Measurements from ENCODE around the gene BAAT.

Gene BAAT

DNA sequence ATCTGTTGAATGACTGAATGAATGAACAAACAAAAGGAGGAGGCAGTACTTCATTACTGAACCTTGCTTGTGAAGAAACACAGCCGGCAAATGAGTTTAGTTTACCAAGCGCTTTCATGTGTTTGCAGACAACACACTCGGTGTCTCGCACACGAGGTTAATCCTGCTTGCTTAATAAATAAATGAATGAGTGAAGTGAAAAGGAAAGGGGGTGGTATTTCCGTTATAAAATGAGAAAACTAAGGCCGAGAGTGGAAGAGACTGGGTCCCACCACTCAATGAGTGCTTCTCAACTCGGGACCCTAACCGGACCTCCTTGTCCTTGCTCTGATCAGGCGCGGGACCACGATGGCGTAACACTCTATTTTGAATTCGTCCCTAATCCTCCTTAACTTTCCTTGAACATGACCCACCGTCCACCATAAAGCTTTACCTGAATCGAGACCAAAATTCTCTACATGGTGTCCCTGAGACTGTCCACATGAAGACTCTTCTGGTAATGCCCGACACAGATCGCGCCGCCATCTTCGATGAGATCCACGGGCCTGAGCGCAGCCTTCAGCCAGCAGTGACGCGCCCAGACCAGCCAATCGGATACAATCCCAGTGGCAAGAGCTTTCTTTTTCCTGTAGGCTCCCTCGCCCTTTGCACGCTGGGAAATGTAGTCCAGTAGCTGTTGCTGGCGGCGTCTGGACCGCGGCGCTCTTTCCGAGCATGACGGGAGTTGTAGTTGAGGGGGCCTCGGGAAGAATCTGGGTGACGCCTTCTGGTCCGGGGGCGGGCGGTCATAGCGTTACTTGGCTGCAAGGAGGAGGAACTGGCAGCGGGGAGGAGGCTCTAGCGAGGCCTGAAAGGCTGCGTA, 13.5 kb upstream of the BAAT start, which contains the start of the genes MRPL50 and ZNF189:
MRPL50 (minus strand) TSS at position 551 of the 862 bp plus-strand sequence; CDS start at position 525, 26 bp downstream.
ZNF189 (plus strand) TSS at position 784 of the 862 bp plus-strand sequence. CDS start 306 bp downstream, outside the sequence.
- peak; percentile 98 for DNase-seq (ENCODE audit: low read depth)

DNA sequence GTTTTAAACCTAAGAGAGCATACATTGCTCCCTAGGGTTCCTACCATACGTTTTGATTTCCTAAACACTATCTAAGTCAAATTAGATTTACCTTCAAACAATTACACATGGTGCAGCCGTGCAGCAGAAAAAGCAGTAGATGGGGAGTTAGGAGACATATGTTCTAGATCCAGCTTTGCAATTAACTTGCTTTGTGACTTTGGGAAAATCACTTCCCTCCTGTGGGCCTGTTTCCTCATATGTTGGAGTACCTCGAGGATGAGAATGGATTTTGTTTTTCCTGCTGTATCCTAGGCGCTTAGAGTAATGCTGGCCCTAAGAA, 12.9 kb upstream of the BAAT start:
- no peak for DNase-seq (ENCODE audit: low read depth)

DNA sequence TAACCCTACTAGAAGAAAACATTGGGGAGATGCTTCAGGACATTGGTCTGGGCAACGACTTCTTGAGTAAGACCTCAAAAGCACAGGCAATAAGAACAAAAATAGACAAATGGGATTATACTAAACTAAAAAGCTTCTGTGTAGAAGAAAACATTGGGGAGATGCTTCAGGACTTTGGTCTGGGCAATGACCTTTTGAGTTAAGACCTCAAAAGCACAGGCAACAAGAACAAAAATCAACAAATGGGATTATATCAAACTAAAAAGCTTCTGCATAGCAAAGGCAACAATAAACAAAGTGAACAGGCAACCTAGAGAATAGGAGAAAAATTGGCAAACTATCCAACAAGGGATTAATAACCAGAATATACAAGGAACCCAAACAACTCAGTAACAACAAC, 9.9 kb upstream of the BAAT start:
- no peak for DNase-seq (ENCODE audit: low read depth)

GRCh38 chr9:101393135-101393534, 8.3 kb upstream of the BAAT start:
- no peak for DNase-seq (ENCODE audit: low read depth)

DNA sequence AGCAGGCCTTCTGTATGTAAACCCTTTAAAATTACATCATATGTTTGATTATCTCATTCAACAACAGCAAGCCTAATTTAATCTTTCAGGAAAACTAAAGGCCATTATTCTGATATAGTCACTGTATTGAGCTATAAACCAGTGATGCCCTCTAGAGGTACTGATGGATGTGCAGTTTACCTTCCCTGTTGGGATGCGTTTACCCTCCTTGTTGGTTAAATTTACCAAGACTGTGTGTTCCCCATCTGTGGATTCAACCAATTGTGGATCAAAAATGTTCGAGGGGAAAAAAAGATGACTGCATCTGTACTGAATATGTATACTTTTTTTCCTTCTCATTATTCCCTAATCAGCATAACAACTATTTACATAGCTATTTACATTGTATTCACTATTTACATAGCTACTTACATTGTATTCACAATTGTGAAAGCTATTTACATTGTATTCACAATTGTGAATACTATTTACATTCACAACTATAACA, 3.7 kb upstream of the BAAT start:
- DNase-seq (ENCODE audit: low read depth): no peak

DNA sequence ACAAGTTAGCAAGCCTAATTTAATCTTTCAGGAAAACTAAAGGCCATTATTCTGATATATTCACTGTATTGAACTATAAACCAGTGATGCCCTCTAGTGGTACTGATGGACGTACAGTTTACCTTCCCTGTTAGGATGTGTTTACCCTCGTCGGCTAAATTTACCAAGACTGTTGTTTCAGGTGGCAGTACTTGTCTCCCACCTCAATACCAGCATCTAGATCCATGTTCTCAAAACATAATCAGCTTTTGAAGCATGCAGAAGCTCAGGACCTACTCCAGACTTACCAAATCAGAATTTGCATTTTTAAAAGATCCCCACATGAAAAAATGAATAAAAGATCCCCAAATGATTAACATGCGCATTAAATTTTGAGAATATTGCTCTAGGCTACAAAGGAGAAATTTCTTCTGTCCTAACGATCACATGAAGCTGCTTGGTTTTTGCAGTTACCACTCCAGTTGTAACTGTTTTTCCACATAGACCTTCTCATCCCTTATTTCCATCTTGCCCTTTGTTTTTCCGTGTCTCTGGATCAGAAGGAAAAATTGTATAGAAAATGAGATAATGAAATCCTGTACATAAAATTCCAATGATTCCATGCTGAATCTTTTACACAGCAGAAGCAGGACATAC, 3.2 kb upstream of the BAAT start:
- DNase-seq (ENCODE audit: low read depth): peak; percentile 18

- no peak for DNase-seq (ENCODE audit: low read depth)
Observed at GRCh38 chr9:101383361-101383760, 1.4 kb downstream of the BAAT start.

DNA sequence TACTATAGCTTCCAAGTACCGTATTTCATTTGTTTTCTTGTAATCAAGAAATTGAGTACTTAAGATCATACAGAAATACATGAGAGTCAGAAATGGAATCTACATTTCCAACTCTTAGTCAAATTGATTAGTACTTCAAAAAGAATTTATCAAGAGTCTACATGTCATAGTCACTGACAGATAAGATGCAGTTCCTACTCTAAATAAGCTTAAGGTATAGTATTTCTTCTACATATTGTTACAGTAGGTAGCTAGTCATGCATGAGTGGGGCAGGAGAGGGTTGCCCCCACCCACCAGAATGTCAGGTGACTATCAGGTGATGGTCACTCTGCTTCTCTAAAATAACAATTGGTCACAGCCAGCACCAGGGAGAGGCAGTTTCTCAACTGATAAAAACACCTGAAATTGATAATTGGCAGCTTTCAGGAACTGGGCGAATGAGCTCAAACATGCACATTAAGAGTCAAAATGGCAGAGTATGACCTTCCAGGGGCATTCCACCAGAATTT, 2.9 kb downstream of the BAAT start:
- DNase-seq (ENCODE audit: low read depth): no peak

DNA sequence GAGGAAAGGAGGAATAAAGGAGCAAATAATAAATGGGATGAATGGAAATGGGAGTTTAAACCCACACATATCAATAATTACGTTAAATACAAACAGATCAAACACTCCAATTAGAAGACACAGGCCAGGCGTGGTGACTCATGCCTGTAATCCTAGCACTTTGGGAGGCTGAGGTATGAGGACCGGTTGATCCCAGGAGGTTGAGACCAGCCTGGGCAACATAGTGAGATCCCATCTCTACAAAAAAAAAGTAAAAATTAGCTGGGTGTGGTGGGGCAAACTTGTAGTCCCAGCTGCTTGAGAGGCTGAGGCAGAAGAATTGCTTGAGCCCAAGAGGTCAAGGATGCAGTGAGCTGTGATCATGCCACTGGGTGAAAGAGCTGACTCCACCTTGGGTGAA, 3.7 kb downstream of the BAAT start:
- no peak for DNase-seq (ENCODE audit: low read depth)

DNA sequence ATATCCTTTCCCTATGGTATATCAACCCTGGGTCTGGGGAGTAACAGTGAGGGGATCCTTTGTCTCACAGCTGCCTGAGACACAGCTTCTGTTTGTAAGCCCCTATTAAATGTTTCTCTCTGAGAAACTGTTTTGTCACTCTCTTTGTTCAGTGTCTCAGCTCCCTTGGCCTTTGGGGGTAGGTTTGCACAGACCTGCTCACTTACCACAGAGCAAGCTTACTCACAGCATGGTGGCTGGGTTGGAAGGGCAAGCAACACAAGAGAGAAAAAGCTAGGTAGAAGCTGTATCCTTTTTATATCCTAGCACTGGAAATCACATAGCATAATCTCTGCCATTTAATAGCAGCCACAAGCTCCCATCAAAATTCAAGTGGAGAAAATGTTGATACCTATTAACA, 4.5 kb downstream of the BAAT start:
- DNase-seq (ENCODE audit: low read depth): no peak

DNA sequence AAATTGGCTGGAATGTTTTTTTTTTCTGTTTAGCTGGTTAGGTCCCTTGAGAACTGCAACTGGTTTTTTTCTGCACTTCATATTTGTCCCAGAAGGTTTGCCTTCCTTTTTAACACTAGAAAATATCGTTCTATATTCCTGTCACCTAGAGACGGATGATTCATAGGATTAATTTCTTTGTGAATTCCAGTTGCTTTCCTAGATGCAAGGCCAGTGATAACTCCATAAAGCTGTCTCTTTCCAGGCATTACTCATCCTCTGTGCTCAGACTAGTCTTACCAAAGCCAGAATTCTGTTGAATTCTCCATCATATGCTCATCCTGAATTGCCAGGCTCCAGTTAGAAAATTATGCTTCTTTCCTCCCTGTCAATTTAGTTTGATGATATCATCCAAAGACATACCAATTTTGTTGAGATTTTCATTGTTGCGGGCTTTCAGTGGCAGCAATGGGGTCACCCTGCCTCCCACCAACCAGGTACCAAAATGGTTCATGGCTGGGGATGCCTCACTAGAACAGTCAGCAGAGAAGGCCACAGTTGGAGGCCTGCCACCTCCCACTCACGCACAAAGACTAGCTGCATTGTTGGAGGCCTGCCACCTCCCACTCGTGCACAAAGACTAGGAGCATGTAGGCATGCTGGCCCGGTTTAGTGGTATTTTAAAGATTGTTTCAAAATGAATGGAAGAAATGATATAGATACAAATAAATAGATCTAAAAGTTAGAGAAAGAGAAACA, 8.5 kb downstream of the BAAT start:
- DNase-seq (ENCODE audit: low read depth): peak; percentile 90

GRCh38 chr9:101375546-101375945, 9.3 kb downstream of the BAAT start:
- no peak for DNase-seq (ENCODE audit: low read depth)

- DNase-seq (ENCODE audit: low read depth): no peak
Observed at GRCh38 chr9:101372327-101373118, 12.3 kb downstream of the BAAT start.

DNA sequence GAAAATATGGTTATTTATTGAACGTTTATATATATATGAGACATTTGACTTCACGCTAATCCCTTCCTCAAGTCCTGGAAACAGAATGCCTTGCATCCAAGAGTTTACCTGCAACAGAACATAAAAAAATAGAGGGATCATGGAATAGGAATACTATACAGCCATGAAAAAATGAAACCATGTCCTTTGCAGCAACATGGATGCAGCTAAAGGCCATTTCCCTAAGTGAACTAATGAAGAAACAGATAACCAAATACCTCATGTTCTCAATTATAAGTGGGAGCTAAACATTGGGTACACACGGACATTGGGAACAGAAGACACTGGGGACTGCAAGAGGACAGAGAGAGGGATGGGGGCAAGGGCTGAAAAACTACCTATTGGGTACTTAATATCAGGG, 13.0 kb downstream of the BAAT start:
- no peak for DNase-seq (ENCODE audit: low read depth)

- DNase-seq (ENCODE audit: low read depth): no peak
Observed at GRCh38 chr9:101369884-101370531, 14.8 kb downstream of the BAAT start.

- no peak for DNase-seq (ENCODE audit: low read depth)
Observed at GRCh38 chr9:101369286-101369685, 15.5 kb downstream of the BAAT start.

DNA sequence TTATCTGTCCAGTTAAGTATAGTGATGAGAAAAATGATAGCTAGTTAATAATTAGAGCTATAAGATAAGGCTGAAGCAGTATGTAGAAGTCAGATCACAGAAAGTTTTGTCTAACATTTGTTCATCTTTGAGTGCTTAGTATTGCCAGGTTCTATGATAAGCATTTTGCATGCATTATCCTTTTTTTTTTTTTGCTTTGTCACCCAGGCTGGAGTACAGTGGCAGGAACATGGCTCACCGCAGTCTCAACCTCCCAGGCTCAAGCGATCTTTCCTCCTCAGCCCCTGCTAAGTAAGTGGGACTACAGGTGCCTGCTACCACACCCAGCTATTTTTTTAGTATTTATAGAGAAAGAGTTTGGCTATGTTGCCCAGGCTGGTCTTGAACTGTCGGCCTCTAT, 17.5 kb downstream of the BAAT start:
- DNase-seq (ENCODE audit: low read depth): no peak

DNA sequence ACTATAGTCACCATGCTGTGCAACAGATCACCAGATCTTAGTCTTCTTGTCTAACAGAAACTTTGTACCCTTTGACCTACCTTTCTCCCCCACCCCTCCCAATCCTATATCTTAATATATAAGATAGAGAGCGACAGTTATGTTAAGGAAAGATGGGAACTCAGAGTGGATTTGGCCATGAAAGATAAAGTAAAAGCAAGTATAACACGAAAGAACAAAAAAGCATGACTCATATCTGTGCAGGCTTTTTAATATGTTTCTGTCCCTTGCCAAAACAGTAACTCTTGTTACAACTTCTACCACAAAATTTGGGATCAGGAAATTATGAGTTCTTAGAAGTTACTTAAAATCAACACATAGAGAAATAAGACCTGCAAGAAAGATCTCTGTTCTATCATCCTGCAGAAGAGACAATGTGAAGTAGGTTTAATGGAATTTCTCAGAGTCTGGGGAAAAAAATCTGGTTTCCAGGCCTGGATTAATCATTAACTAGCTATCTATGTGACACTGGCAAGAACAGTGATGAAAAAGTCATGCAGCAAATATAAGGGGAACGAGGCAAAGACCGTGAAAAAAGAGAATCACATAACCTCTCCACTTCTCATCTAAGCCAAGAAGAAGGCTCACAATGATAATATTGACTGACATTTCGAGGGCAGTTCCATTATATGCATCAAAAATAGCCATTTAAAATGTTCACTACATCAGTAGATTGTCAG, 18.6 kb downstream of the BAAT start:
- peak; percentile 26 for DNase-seq (ENCODE audit: low read depth)

GRCh38 chr9:101365181-101365580, 19.6 kb downstream of the BAAT start:
- peak; percentile 25 for DNase-seq (ENCODE audit: low read depth)

DNA sequence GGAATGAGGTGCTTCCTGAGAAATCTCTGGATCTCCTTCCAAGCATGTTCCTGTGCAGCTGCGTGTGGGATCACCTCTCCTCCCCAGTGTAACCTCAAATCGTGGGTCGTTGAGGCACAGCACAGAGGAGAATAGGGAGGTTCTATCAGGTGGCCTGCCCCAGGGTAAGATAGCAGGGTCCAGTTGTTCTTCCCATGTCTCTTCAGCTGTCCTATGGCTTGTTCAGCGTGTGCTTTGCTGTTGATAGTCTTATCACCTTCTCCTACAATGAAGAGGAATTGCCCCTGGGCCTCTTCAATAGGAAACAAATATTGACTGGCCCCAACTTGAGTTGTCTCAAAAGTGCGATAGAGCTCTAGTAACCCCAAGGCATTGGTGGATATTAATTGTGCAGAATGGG, 22.4 kb downstream of the BAAT start:
- no peak for DNase-seq (ENCODE audit: low read depth)
